ENCODE results near the gene GCNT3. TPM values are rescaled to one million over a fixed set of nuclear protein-coding genes. Genes with fewer than 3 reads are reported as not detected.
A peak's percentile ranks its signal among the peaks of the same experiment; 100 is the strongest.

GCNT3 gene
- total RNA-seq, 1 donor from 2014 or later, result 4.6 TPM

DNA sequence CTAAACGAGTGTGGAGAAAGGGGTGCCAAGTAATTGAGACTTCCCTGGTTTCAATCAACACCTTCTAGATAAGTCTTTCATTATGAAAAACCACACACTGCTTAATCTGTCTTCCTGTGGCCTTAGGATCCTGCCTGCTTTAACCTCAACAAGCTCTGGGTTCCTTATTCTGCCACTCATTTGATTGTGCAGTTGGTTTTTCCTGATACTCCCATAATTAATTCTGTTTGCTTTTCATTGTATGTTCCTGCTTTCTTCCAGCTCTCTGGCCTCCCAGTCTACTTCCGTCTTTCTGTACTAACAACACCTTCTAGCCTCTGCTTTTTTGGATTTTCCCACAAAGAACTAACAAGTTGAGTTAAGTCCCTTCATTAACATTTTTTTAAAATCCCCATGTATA, 20.2 kb upstream of the GCNT3 start:
- Mint-ChIP-seq H3K4me3 (ENCODE audit: low read depth) (no peak overlapping the region), H3K9me3 (ENCODE audit: low read depth) (no peaks in the 10 kb centered on the region), H3K27me3 (no peaks in the 10 kb centered on the region), H3K27ac (peak overlapping the region; percentile 61), H3K4me1 (ENCODE audit: low read depth) (peaks cover 33% of the 10 kb centered on the region), H3K36me3 (ENCODE audit: insufficient read depth) (no peaks in the 10 kb centered on the region)
- no peak for DNase-seq (ENCODE audit: low spot score, unreplicated experiment)
- TF ChIP-seq, protein P1, sequence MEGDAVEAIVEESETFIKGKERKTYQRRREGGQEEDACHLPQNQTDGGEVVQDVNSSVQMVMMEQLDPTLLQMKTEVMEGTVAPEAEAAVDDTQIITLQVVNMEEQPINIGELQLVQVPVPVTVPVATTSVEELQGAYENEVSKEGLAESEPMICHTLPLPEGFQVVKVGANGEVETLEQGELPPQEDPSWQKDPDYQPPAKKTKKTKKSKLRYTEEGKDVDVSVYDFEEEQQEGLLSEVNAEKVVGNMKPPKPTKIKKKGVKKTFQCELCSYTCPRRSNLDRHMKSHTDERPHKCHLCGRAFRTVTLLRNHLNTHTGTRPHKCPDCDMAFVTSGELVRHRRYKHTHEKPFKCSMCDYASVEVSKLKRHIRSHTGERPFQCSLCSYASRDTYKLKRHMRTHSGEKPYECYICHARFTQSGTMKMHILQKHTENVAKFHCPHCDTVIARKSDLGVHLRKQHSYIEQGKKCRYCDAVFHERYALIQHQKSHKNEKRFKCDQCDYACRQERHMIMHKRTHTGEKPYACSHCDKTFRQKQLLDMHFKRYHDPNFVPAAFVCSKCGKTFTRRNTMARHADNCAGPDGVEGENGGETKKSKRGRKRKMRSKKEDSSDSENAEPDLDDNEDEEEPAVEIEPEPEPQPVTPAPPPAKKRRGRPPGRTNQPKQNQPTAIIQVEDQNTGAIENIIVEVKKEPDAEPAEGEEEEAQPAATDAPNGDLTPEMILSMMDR (IDR thresholded peaks at IDR 0.05; ENCODE audit: unreplicated experiment), result no peak

DNA sequence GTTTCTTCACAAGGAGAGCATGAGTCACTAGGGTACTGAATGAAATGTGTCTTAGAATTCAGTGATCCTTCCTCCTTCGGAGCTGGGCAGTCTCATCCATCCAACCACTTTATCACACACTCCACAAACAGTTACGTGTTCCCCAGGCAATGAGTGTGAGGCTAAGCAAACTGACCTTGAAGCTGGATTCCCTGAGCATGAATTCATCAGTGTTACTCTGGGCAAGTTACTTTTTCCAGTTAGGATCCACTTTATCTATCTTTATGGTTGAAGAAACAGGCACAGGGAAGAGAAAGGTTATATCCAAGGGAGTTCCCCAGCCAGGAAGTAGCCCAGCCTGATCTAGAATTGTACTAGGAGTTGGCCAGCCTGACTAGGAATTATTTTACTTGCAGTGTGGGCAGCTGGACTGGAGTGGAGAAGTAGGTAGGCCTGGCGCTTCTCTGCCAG, 17.1 kb upstream of the GCNT3 start:
- no peaks in the 10 kb centered on the region for H3K36me3 Mint-ChIP-seq (ENCODE audit: insufficient read depth)
- no peak overlapping the region for H3K4me3 Mint-ChIP-seq (ENCODE audit: low read depth)
- H3K27ac Mint-ChIP-seq, result peak overlapping the region; percentile 86
- H3K4me1 Mint-ChIP-seq (ENCODE audit: low read depth), result peaks cover 25% of the 10 kb centered on the region
- no peaks in the 10 kb centered on the region for H3K9me3 Mint-ChIP-seq (ENCODE audit: low read depth)
- TF ChIP-seq, protein P1 (IDR thresholded peaks at IDR 0.05; ENCODE audit: unreplicated experiment), result no peak
- no peaks in the 10 kb centered on the region for H3K27me3 Mint-ChIP-seq
- no peak for DNase-seq (ENCODE audit: low spot score, unreplicated experiment)

DNA sequence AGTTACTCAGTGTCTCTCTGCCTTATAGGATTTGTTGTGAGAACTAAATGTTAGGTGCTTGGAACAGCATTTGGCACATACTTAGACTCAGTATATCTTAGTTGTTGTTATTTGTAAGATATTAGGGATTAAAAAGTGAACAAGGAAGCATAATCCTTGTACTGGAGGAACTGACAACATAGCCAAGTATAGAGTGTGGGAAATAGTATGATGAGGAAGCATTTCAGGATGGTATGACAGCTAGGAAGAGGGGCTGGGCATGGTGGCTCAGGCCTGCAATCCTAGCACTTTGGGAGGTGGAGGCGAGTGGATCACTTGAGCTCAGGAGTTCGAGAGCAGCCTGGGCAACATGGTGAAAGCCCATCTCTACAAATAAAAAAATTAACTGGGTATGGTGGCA, 16.6 kb upstream of the GCNT3 start:
- Mint-ChIP-seq H3K4me3 (ENCODE audit: low read depth) (no peak overlapping the region), H3K4me1 (ENCODE audit: low read depth) (peaks cover 25% of the 10 kb centered on the region), H3K9me3 (ENCODE audit: low read depth) (peaks cover 3% of the 10 kb centered on the region), H3K36me3 (ENCODE audit: insufficient read depth) (no peaks in the 10 kb centered on the region), H3K27me3 (no peaks in the 10 kb centered on the region), H3K27ac (no peak overlapping the region)
- DNase-seq (ENCODE audit: low spot score, unreplicated experiment), result no peak
- TF ChIP-seq, protein P1 (IDR thresholded peaks at IDR 0.05; ENCODE audit: unreplicated experiment), result no peak

DNA sequence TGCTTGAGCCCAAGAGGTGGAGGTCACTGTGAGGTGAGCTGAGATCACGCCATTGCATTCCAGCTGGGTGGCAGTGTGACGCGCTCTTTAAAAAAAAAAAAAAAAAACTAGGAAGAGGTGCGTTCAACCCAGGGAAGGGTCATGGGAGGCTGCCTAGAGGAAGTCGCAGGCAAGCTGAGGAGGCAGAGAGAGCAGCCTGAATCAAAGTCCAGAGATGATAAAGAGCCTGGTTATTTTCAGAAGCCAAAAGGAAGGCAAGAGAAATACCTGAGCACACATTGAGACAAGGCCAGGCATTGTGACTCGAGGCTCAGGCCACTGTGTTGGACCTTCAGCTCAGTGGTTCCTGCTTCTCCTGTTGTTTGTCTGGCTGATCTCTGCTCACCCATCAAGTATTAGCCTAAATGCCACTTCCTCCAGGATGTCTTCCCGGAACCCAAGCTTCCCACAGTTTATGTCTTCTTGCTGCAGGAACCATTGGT, 16.1 kb upstream of the GCNT3 start:
- Mint-ChIP-seq H3K27ac (peak overlapping the region; percentile 71), H3K36me3 (ENCODE audit: insufficient read depth) (no peaks in the 10 kb centered on the region), H3K27me3 (no peaks in the 10 kb centered on the region), H3K9me3 (ENCODE audit: low read depth) (peaks cover 4% of the 10 kb centered on the region), H3K4me1 (ENCODE audit: low read depth) (peaks cover 25% of the 10 kb centered on the region), H3K4me3 (ENCODE audit: low read depth) (no peak overlapping the region)
- DNase-seq (ENCODE audit: low spot score, unreplicated experiment), result no peak
- TF ChIP-seq, protein P1 (IDR thresholded peaks at IDR 0.05; ENCODE audit: unreplicated experiment), result no peak

DNA sequence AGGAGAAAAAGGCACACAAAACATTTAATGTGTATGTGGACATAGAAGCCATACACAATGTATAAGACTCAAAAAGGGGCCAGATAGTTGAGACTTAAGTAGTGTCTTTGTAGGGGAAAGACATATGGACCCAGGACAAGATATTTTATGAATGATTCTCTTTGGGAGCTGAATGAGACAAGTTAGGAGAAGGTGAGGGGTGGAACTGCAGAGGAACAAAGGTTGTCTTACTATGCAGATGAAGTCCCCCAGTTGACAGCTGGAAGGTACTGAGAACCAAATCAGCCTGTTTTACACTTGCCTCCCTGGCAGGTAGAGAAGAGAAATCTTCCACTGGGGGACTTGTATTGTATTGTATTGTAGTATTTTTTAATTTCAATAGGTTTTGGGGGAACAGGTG, 14.9 kb upstream of the GCNT3 start:
- H3K4me1 Mint-ChIP-seq (ENCODE audit: low read depth), result peaks cover 19% of the 10 kb centered on the region
- no peak overlapping the region for H3K27ac Mint-ChIP-seq
- no peak overlapping the region for H3K4me3 Mint-ChIP-seq (ENCODE audit: low read depth)
- TF ChIP-seq, protein P1 (IDR thresholded peaks at IDR 0.05; ENCODE audit: unreplicated experiment), result no peak
- DNase-seq (ENCODE audit: low spot score, unreplicated experiment), result no peak
- no peaks in the 10 kb centered on the region for H3K27me3 Mint-ChIP-seq
- H3K9me3 Mint-ChIP-seq (ENCODE audit: low read depth), result peaks cover 11% of the 10 kb centered on the region
- no peaks in the 10 kb centered on the region for H3K36me3 Mint-ChIP-seq (ENCODE audit: insufficient read depth)
